HCT116 (cell line): ENCODE results near the gene EIF4E3.

Experiments
- EZH2phosphoT487 ChIP-seq: fragments of 200-600 bp; IDR thresholded peaks from 2 replicates; pipeline ENCODE4 v1.6.1; 2018; ENCODE audit warnings: antibody characterized with exemption, borderline replicate concordance
- JUND ChIP-seq: IDR thresholded peaks from 2 replicates; pipeline ENCODE4 v1.6.1; 2012
- POLR2A ChIP-seq: IDR thresholded peaks from 2 replicates; pipeline ENCODE4 v1.7.0; 2011; ENCODE audit warnings: borderline replicate concordance; ENCODE audit not compliant: insufficient read depth, insufficient read length; ENCODE audit errors: extremely low read depth
- POLR2AphosphoS5 ChIP-seq: IDR thresholded peaks from 2 replicates; pipeline ENCODE4 v1.6.1; 2011; ENCODE audit warnings: mild to moderate bottlenecking, low read depth, low read length, moderate library complexity
- RAD21 ChIP-seq: IDR thresholded peaks from 2 replicates; pipeline ENCODE4 v1.6.1; 2012; ENCODE audit warnings: low read depth, mild to moderate bottlenecking
- ZFX ChIP-seq: fragments of 450-650 bp; IDR thresholded peaks from 2 replicates; pipeline ENCODE4 v1.6.1; 2017
- ZNF274 ChIP-seq: fragments of 200-500 bp; sonication (Bioruptor generic); IDR thresholded peaks from 2 replicates; pipeline ENCODE4 v1.6.1; 2014; ENCODE audit warnings: mild to moderate bottlenecking, low read depth, low read length, inconsistent platforms
- TF ChIP-seq, protein P1 (sequence below), 3 experiments: fragments of 200-600 bp in 1 of 3; sonication (generic) in 1 of 3; IDR thresholded peaks in 2 of 3; conservative IDR thresholded peaks in 1 of 3; 2 replicates each; pipeline ENCODE4 v1.5.1; 2012 to 2017; ENCODE audit warnings: low read depth in 2 of 3, low read length in 2 of 3, antibody characterized with exemption in 1 of 3, borderline replicate concordance in 1 of 3, control low read depth in 1 of 3, mild to moderate bottlenecking in 1 of 3, mixed read lengths in 1 of 3, mixed run types in 1 of 3, moderate library complexity in 1 of 3; ENCODE audit not compliant: insufficient read depth in 1 of 3
- TF ChIP-seq, protein P2 (sequence below): IDR thresholded peaks from 2 replicates; pipeline ENCODE4 v1.6.1; 2012; ENCODE audit warnings: low read depth

DNA sequence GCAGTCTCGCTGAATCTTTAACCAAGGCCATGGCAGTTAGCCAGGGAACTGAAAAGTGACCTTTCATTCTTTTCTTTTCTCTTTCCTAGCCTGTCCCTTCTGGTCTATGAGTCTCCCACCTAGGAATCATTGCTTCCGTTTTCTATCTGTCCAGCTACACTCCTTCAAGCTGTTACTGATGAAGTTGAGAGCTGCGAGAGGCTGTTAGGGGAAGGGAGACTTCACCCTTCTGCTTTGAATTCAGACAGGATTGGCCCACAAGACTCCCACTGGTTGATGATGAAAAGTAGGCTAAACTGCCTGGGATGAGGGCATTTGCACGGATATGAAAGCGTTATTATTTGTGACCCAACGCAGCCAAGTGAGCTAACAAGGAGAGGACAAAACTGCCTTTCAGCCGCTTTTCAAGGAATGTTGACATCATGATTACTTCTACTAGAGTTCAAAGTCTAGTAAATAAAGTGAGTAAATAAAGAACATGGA, 30.2 kb downstream of the EIF4E3 start:
- TF ChIP-seq RAD21 (no peak), ZFX (no peak), EZH2phosphoT487 (no peak), POLR2AphosphoS5 (no peak), POLR2A (no peak), ZNF274 (no peak), JUND (no peak)
- TF ChIP-seq, protein P1, sequence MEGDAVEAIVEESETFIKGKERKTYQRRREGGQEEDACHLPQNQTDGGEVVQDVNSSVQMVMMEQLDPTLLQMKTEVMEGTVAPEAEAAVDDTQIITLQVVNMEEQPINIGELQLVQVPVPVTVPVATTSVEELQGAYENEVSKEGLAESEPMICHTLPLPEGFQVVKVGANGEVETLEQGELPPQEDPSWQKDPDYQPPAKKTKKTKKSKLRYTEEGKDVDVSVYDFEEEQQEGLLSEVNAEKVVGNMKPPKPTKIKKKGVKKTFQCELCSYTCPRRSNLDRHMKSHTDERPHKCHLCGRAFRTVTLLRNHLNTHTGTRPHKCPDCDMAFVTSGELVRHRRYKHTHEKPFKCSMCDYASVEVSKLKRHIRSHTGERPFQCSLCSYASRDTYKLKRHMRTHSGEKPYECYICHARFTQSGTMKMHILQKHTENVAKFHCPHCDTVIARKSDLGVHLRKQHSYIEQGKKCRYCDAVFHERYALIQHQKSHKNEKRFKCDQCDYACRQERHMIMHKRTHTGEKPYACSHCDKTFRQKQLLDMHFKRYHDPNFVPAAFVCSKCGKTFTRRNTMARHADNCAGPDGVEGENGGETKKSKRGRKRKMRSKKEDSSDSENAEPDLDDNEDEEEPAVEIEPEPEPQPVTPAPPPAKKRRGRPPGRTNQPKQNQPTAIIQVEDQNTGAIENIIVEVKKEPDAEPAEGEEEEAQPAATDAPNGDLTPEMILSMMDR (IDR thresholded peaks at IDR 0.05 in 2 of 3, conservative IDR thresholded peaks at IDR 0.05 in 1 of 3; ENCODE audit: borderline replicate concordance in 1 of 3, insufficient read depth in 1 of 3, low read depth in 2 of 3, low read length in 2 of 3) = no peak
- TF ChIP-seq, protein P2, sequence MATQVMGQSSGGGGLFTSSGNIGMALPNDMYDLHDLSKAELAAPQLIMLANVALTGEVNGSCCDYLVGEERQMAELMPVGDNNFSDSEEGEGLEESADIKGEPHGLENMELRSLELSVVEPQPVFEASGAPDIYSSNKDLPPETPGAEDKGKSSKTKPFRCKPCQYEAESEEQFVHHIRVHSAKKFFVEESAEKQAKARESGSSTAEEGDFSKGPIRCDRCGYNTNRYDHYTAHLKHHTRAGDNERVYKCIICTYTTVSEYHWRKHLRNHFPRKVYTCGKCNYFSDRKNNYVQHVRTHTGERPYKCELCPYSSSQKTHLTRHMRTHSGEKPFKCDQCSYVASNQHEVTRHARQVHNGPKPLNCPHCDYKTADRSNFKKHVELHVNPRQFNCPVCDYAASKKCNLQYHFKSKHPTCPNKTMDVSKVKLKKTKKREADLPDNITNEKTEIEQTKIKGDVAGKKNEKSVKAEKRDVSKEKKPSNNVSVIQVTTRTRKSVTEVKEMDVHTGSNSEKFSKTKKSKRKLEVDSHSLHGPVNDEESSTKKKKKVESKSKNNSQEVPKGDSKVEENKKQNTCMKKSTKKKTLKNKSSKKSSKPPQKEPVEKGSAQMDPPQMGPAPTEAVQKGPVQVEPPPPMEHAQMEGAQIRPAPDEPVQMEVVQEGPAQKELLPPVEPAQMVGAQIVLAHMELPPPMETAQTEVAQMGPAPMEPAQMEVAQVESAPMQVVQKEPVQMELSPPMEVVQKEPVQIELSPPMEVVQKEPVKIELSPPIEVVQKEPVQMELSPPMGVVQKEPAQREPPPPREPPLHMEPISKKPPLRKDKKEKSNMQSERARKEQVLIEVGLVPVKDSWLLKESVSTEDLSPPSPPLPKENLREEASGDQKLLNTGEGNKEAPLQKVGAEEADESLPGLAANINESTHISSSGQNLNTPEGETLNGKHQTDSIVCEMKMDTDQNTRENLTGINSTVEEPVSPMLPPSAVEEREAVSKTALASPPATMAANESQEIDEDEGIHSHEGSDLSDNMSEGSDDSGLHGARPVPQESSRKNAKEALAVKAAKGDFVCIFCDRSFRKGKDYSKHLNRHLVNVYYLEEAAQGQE = no peak
